ENCODE measurements around the gene CTSF. TPM values are rescaled to one million over a fixed set of nuclear protein-coding genes. Genes with fewer than 3 reads are reported as not detected.

Gene CTSF
- total and polyA plus RNA-seq, 4 donors, result 50.2 to 102 (median 79.8) TPM

- Histone ChIP-seq H3K4me3 (ENCODE audit: low read depth, low read length) (no peak overlapping the region), H3K27ac (ENCODE audit: low read depth, low read length) (no peak overlapping the region), H3K36me3 (ENCODE audit: control insufficient read depth, insufficient read depth, low read length) (peaks cover 49% of the 10 kb centered on the region), H3K27me3 (ENCODE audit: control insufficient read depth, insufficient read depth, low read length) (peaks cover 13% of the 10 kb centered on the region), H3K4me1 (ENCODE audit: control insufficient read depth, insufficient read depth, low read length) (peaks cover 8% of the 10 kb centered on the region), H3K9me3 (ENCODE audit: control insufficient read depth, insufficient read depth, low read length) (no peaks in the 10 kb centered on the region)
- DNase-seq (ENCODE audit: low read depth in 4 of 6, low spot score in 6 of 6), result no peak
- WGBS (ENCODE audit: insufficient coverage), result 90% methylated on average over 12 of the region's 14 CpGs
These were observed 7.0 kb downstream of the CTSF start for GRCh38 chr11:66561178-66561974.

GRCh38 chr11:66559866-66560676 lies 8.3 kb downstream of the CTSF start:
- H3K4me3 ChIP-seq (ENCODE audit: low read depth, low read length), result no peak overlapping the region
- H3K27me3 ChIP-seq (ENCODE audit: control insufficient read depth, insufficient read depth, low read length), result peaks cover 13% of the 10 kb centered on the region
- WGBS (ENCODE audit: insufficient coverage), result 79% methylated on average over 22 of the region's 27 CpGs

DNA sequence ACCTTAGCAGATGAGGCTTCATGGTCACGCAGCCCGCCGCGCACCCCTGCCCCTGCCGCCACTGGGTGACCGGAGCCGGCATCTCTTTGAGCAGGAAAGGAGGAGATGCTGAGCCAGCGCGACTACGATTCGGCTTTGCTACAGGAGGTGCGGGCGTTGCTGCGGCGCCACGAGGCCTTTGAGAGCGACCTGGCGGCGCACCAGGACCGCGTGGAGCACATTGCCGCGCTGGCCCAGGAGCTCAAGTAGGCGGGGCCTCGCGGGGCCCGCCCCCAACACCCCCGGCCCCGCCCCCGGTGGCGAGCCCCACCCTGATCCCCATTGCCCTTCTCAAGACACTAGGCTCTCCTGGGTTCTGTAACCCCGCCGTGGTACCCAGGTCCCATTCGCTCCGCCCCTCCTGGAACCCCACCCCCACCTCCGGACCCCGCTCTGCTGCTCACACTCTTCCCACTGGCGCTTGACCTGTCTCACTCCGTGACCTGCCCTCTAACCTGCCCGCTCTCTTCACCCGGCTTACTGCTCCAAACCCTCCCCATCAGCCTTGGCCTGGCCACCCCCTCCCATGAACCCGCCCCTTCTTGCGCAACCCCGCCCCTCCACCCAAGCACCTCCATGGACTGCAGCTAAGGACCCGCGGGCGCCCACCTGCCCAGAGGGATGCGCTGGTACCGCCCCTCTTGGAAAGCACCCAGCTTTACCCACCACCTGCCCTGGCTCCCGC lies 9.1 kb downstream of the CTSF start:
- peak in 1 of 6 donors; percentile 60 for DNase-seq (ENCODE audit: low read depth in 4 of 6, low spot score in 6 of 6)
- Histone ChIP-seq H3K4me3 (ENCODE audit: low read depth, low read length) (no peak overlapping the region), H3K36me3 (ENCODE audit: control insufficient read depth, insufficient read depth, low read length) (peaks cover 31% of the 10 kb centered on the region), H3K4me1 (ENCODE audit: control insufficient read depth, insufficient read depth, low read length) (peaks cover 8% of the 10 kb centered on the region), H3K27me3 (ENCODE audit: control insufficient read depth, insufficient read depth, low read length) (peaks cover 13% of the 10 kb centered on the region), H3K27ac (ENCODE audit: low read depth, low read length) (no peak overlapping the region), H3K9me3 (ENCODE audit: control insufficient read depth, insufficient read depth, low read length) (no peaks in the 10 kb centered on the region)
- WGBS (ENCODE audit: insufficient coverage), result 9% methylated on average over 43 of the region's 50 CpGs

More at GRCh38 chr11:66559866-66560676, 8.3 kb downstream of the CTSF start:
- Histone ChIP-seq H3K36me3 (ENCODE audit: control insufficient read depth, insufficient read depth, low read length) (peaks cover 38% of the 10 kb centered on the region), H3K27ac (ENCODE audit: low read depth, low read length) (no peak overlapping the region), H3K4me1 (ENCODE audit: control insufficient read depth, insufficient read depth, low read length) (peaks cover 8% of the 10 kb centered on the region), H3K9me3 (ENCODE audit: control insufficient read depth, insufficient read depth, low read length) (no peaks in the 10 kb centered on the region)
- DNase-seq (ENCODE audit: low read depth in 4 of 6, low spot score in 6 of 6), result no peak

GRCh38 chr11:66557733-66558326 lies 10.6 kb downstream of the CTSF start:
- Histone ChIP-seq H3K27ac (ENCODE audit: low read depth, low read length) (no peak overlapping the region), H3K4me3 (ENCODE audit: low read depth, low read length) (no peak overlapping the region), H3K4me1 (ENCODE audit: control insufficient read depth, insufficient read depth, low read length) (peaks cover 8% of the 10 kb centered on the region), H3K27me3 (ENCODE audit: control insufficient read depth, insufficient read depth, low read length) (peaks cover 13% of the 10 kb centered on the region), H3K36me3 (ENCODE audit: control insufficient read depth, insufficient read depth, low read length) (peaks cover 19% of the 10 kb centered on the region), H3K9me3 (ENCODE audit: control insufficient read depth, insufficient read depth, low read length) (no peaks in the 10 kb centered on the region)
- 93% methylated on average over 24 of the region's 24 CpGs for WGBS (ENCODE audit: insufficient coverage)
- DNase-seq (ENCODE audit: low read depth in 4 of 6, low spot score in 6 of 6), result no peak

GRCh38 chr11:66556086-66556485 lies 12.3 kb downstream of the CTSF start:
- H3K27ac ChIP-seq (ENCODE audit: low read depth, low read length), result no peak overlapping the region
- DNase-seq (ENCODE audit: low read depth in 4 of 6, low spot score in 6 of 6), result no peak
- peaks cover 5% of the 10 kb centered on the region for H3K36me3 ChIP-seq (ENCODE audit: control insufficient read depth, insufficient read depth, low read length)
- 88% methylated on average over 7 of the region's 7 CpGs for WGBS (ENCODE audit: insufficient coverage)
- H3K9me3 ChIP-seq (ENCODE audit: control insufficient read depth, insufficient read depth, low read length), result no peaks in the 10 kb centered on the region
- peaks cover 8% of the 10 kb centered on the region for H3K4me1 ChIP-seq (ENCODE audit: control insufficient read depth, insufficient read depth, low read length)
- H3K27me3 ChIP-seq (ENCODE audit: control insufficient read depth, insufficient read depth, low read length), result peaks cover 13% of the 10 kb centered on the region
- H3K4me3 ChIP-seq (ENCODE audit: low read depth, low read length), result no peak overlapping the region

DNA sequence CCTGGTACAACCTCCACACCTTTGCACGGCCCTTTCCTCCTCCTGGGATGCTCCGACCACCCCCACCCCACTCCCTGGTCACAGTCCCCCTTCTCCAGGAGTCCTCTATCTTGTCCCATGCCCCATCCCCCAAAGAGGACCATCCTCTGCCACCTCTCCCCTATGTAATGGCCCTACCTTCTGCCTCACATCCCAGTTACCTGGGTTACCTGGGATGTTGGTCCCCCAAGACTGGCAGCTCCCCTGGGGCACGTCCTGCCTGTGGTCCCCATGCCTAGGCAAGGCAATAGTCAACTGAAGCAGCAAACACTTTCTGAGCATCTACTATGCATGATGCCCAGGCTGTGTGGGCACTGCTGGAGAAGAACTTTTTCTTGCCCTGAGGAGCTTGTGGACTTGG lies 13.0 kb downstream of the CTSF start:
- H3K4me3 ChIP-seq (ENCODE audit: low read depth, low read length), result no peak overlapping the region
- peaks cover 8% of the 10 kb centered on the region for H3K4me1 ChIP-seq (ENCODE audit: control insufficient read depth, insufficient read depth, low read length)
- H3K36me3 ChIP-seq (ENCODE audit: control insufficient read depth, insufficient read depth, low read length), result peaks cover 3% of the 10 kb centered on the region
- H3K27me3 ChIP-seq (ENCODE audit: control insufficient read depth, insufficient read depth, low read length), result peaks cover 13% of the 10 kb centered on the region
- H3K9me3 ChIP-seq (ENCODE audit: control insufficient read depth, insufficient read depth, low read length), result no peaks in the 10 kb centered on the region
- H3K27ac ChIP-seq (ENCODE audit: low read depth, low read length), result no peak overlapping the region
- WGBS (ENCODE audit: insufficient coverage), result 51% methylated on average over 3 of the region's 3 CpGs
- no peak for DNase-seq (ENCODE audit: low read depth in 4 of 6, low spot score in 6 of 6)

GRCh38 chr11:66554602-66555001 lies 13.8 kb downstream of the CTSF start:
- WGBS (ENCODE audit: insufficient coverage), result 77% methylated on average over 5 of the region's 5 CpGs
- DNase-seq (ENCODE audit: low read depth in 4 of 6, low spot score in 6 of 6), result no peak
- Histone ChIP-seq H3K4me1 (ENCODE audit: control insufficient read depth, insufficient read depth, low read length) (peaks cover 8% of the 10 kb centered on the region), H3K27ac (ENCODE audit: low read depth, low read length) (no peak overlapping the region), H3K4me3 (ENCODE audit: low read depth, low read length) (no peak overlapping the region), H3K27me3 (ENCODE audit: control insufficient read depth, insufficient read depth, low read length) (peaks cover 15% of the 10 kb centered on the region), H3K36me3 (ENCODE audit: control insufficient read depth, insufficient read depth, low read length) (no peaks in the 10 kb centered on the region), H3K9me3 (ENCODE audit: control insufficient read depth, insufficient read depth, low read length) (no peaks in the 10 kb centered on the region)

GRCh38 chr11:66550887-66551286 lies 17.5 kb downstream of the CTSF start:
- Histone ChIP-seq H3K27me3 (ENCODE audit: control insufficient read depth, insufficient read depth, low read length) (peaks cover 4% of the 10 kb centered on the region), H3K4me1 (ENCODE audit: control insufficient read depth, insufficient read depth, low read length) (peaks cover 15% of the 10 kb centered on the region), H3K9me3 (ENCODE audit: control insufficient read depth, insufficient read depth, low read length) (no peaks in the 10 kb centered on the region), H3K36me3 (ENCODE audit: control insufficient read depth, insufficient read depth, low read length) (no peaks in the 10 kb centered on the region), H3K4me3 (ENCODE audit: low read depth, low read length) (no peak overlapping the region), H3K27ac (ENCODE audit: low read depth, low read length) (no peak overlapping the region)
- DNase-seq (ENCODE audit: low read depth in 4 of 6, low spot score in 6 of 6), result no peak
- WGBS (ENCODE audit: insufficient coverage), result 74% methylated on average over 3 of the region's 4 CpGs

- no peak for DNase-seq (ENCODE audit: low read depth in 4 of 6, low spot score in 6 of 6)
- no CpG with 5 or more reads among the region's 3 CpGs for WGBS (ENCODE audit: insufficient coverage)
- peaks cover 4% of the 10 kb centered on the region for H3K27me3 ChIP-seq (ENCODE audit: control insufficient read depth, insufficient read depth, low read length)
These were observed 18.7 kb downstream of the CTSF start for GRCh38 chr11:66549696-66550095.

More at GRCh38 chr11:66549696-66550095, 18.7 kb downstream of the CTSF start:
- Histone ChIP-seq H3K4me3 (ENCODE audit: low read depth, low read length) (no peak overlapping the region), H3K27ac (ENCODE audit: low read depth, low read length) (no peak overlapping the region), H3K4me1 (ENCODE audit: control insufficient read depth, insufficient read depth, low read length) (peaks cover 22% of the 10 kb centered on the region), H3K9me3 (ENCODE audit: control insufficient read depth, insufficient read depth, low read length) (no peaks in the 10 kb centered on the region), H3K36me3 (ENCODE audit: control insufficient read depth, insufficient read depth, low read length) (no peaks in the 10 kb centered on the region)

Measured in spinal cord (tissue), 10 donors.